GM18498 (cell line): ENCODE measurements around the gene TAS2R41.
"Not testable (repeated sequence)": the region's sequence is repeated elsewhere in the genome, so short reads cannot be mapped to it uniquely, and the experiment has no call there.

Source experiments
- ATAC-seq: cut with Tn5 transposase; IDR thresholded peaks from one replicate; pipeline ENCODE4 v1.9.1; 2021; ENCODE audit warnings: mild to moderate bottlenecking, moderate library complexity; ENCODE audit not compliant: unreplicated experiment

Gene TAS2R41

DNA sequence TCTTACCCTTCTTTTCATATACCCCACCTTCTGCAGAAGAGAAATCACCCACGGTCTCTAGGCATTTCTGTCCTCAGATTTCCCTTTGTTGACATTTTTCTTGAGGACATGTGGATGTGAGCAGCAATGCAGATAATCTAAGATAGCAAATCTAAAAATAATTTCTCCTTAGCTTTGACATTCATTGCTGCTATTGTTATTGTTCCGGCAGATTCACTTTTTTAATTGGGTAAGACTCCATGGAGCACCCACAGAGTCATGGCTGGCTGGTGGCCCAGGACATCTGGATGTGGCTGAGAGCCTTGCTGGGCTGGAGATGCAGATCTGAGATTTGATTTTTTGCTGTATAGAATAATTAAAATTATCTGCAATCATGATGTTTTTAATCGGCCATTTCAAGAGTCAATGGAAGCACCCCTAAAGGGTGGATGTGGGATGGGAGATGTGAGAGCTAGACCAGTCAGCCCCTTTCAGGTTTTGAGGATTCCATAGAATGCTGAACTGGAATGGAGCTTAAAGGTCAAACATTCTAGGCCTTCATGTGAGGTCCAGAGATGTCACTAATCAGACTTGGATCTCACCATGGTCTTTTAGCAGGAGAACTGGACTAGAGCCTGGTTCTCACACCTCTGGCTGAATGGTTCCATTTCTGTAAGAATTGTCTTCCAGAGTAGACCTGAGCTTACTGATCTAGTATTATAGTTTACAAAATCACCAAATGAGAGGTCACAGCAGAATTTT is 37.5 kb downstream of the TAS2R41 start:
- no peak for ATAC-seq

DNA sequence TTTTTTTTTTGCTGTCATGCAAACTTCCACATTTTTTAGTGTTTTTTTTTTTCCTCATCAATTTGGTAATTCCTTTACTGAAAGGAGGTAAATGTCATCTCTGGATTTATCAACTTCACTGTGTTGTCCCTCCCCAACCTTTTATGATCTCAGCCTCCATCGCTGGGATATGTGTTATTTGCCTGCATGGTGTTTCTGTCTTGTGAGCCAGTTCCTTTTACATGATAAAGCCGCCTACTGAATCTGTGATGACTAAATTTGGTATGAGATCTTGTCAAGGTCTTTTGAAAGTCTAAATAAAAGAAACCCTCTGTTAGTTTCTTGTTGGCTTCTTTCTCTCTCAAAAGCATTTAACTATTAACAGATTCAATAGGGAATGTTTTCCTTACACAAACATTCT is 39.3 kb downstream of the TAS2R41 start:
- ATAC-seq = no peak

- no peak for ATAC-seq
Measured at GRCh38 chr7:143518521-143518920, 40.8 kb downstream of the TAS2R41 start.

- no peak for ATAC-seq
Measured at GRCh38 chr7:143518941-143519340, 41.3 kb downstream of the TAS2R41 start.

DNA sequence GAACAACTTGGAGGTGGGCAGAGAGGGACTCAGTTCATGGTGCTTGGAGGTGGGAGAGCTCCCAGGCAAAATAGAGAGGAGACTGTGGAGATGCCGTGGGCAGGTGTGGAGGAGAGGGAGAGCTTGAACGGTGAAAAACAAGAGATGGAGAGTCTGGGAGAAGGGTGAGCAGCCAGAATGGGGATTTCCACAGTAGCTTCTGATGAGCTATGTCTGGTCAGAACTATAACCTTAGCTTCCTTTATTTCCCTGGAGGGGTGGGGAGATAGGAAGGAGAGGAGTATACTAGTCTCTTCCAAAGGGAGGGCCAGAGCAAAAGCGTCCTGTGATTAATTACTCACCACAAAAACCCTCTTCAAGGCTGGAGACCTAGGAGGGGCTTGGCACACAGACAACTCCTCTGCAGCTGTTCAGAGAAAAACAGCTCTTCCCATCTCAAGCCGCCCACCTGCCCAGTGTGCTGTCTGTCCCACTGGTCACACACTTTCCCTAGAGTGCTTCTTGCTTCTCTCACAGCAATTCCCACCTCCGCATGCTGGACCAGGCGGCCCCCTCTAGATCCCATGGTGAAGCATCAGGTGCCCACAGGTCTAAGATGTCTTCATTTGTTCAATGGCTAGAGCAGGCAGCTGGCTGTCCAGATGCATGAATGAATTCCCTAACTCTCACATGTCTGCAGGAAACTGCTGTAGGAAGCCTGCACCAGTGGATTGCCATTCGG is 41.9 kb downstream of the TAS2R41 start:
- no peak for ATAC-seq

DNA sequence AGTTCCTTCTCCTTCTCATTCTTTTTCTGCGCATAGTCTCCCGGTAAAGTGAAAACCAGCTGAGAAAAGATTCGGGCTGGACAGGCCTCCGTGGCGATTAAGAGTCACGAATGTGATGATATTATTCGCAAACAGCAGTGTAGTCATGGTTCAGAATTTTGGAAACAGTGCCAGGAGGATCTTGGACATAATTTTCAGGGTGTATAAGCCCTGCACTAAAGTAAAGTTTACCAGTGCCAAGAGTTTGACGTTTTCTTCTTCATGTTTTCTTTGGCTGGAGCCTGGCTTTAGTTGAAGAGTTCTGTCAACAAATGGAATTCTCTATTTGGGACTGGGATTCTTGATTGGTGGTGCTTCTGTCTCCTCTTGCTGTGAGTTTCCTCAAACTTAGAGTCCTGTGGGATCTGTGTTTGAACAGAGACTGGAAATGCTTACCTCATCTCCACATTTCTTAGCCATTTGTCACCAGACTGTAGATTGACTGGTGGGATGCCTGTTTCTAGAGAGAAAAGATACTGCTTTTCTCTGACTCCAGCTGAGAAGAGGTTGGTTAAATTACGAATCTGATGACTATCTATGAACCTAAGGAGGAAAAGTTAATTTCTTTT is 44.7 kb downstream of the TAS2R41 start:
- ATAC-seq = not testable (repeated sequence)
